Stimulated activated CD4-positive, alpha-beta T cell treated with anti-CD3 and anti-CD28 coated beads, TNF-alpha, amount 100 ng/mL, for 48 hours (primary cell): Measurements from ENCODE around the gene ZNF550.

Experiments used
- DNase-seq, 3 donors: peaks; one replicate each; pipeline ENCODE4 v3.0.0-alpha.2; 2020; ENCODE audit warnings: low read depth in 3 of 3

ZNF550 gene

GRCh38 chr19:57559404-57560025 is at the start of gene ZNF550:
TSS of gene ZNF550 (minus strand) at chr19:57559863. CDS start at chr19:57559682, 181 bp downstream.
- DNase-seq: peak; percentile 74 to 82 (median 79)

- no peak for DNase-seq
These were observed 47.3 kb upstream of the ZNF550 start for GRCh38 chr19:57606931-57607330.

- DNase-seq: peak; percentile 82 to 83 (median 82)
These were observed 40.2 kb upstream of the ZNF550 start, which contains the start of gene ZNF530 for GRCh38 chr19:57599761-57600383. TSS of gene ZNF530 (plus strand) at chr19:57599885. CDS start at chr19:57604346, 4,461 bp downstream.

DNA sequence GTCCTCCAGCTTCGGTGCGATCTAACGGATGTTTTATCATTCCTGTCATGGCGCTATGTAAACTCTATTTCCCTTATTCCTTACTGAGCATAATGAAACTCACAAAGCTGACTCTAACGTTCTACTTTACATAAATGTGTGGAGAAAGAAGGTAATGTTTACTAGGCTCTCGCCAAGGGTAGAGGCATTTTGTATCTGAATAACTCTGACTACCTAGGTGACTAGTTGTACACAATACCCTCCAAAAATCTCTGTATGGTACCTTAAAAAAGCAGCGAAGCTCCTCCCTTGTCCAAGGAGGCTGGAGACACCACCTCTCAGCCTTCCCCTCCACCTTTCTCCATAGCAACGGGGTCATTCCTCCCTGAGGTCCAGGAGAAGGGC is 39.7 kb upstream of the ZNF550 start:
- no peak for DNase-seq

GRCh38 chr19:57587529-57587928 is 27.9 kb upstream of the ZNF550 start:
- DNase-seq: no peak

GRCh38 chr19:57583521-57584416 is 24.1 kb upstream of the ZNF550 start, which contains the start of gene ZIK1:
TSS of gene ZIK1 (plus strand) at chr19:57584145. CDS start at chr19:57584357, 212 bp downstream.
- DNase-seq: peak; percentile 63 to 78 (median 66)

DNA sequence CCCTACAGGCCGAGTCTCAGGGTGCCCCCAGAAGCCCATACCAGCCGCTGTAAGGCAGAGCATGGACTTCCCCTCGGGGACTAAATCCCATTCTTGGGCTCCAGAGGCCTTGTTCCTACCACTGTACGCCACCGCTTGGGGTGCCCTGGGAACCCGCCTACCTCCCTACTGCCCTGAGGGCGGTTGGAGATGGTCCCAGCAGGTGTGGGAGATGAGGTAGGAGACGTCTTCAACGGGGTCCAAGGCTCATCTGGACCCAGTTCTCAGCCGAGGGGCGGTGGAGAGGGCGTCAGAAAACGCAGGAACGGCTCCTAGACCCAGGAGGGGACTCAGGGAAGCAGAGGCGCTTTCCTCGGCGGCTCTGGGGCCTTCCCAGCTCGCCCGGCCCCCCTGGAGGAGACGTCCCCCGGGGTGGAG is 23.4 kb upstream of the ZNF550 start:
- DNase-seq: no peak

DNA sequence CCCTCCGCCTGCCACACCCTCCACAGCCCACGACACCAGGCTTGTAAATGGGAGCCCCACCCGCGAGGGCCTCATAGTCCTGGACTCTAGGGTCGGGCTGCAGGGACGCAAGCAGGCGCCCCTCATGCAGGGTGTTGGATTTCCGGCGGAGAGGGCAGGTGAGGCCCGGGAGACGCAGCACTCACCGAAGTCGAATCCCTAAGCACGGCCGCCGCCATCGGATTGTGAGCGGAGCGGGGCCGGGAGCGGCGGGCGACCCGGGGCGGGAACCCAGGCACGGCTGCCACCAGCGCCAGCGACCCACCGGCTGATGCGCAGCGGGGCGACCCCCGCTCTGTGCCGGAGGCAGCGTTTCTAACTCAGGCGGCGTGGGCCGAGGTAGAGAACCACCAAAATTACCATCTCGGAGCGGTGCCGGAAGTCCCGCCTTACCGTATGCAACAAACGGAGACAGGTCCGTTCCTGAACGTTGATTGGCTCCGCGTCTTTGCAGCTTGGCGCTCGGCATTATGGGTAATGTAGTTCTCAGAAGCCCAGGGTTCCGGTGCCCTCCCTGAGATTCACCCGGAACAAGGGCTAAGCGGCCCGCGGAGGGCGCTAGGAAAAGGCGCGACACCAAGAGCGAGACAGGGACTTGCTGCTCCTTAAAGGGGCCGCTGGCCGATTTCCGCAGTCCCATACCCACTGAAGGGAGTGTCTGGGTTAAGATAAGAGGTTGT is 19.0 kb upstream of the ZNF550 start, which contains the start of gene ZNF416:
Gene ZNF416 (minus strand): TSS at position 425 of the 719 bp plus-strand sequence. CDS start 207 bp downstream, at position 218.
- DNase-seq: peak; percentile 89 to 94 (median 91)

GRCh38 chr19:57576661-57577060 is 17.0 kb upstream of the ZNF550 start:
- DNase-seq: no peak

- no peak for DNase-seq
These were observed 12.8 kb upstream of the ZNF550 start for GRCh38 chr19:57572415-57572947.

- DNase-seq: no peak
These were observed 11.0 kb upstream of the ZNF550 start for GRCh38 chr19:57570707-57571106.

DNA sequence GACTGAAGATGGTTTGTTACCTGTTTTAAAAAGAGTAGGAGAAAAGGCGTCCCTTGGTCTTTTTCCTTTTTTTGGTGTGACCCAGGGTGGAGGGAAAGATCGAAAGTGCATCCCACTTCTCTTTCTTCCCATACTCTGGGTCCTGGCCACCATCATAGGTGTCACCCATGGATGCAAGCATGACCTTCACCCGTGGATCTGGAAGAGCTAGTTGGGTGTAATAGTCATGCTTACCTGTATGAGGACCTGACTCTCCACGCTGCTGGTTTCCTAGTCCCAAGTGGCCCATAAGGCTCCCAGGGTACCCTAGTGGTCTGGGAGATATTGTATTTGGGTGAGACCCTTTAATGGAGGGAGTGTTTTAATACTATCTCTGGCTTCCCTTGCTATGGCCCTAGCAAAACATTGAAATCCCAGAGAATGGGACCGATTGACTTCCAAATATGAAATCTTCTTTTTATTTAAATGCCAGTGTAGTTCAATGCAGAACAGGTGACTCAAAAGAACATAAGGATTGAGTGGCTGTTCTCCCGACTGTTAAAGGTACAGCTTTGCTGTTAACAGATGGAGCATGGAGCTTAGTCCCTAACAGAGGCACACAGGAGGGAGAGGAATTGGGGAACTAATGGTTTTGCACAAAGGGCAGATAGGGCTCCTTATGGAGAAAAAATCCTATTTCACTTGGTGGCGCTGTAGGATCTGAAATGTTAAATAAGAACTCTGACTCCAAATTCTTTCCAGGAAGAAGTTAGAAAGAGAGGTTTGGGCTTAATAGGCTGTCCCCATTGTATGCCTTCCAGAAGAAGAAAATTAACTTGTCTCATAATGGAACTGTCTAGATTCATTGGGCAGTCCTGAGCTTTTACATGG is 7.0 kb upstream of the ZNF550 start:
- no peak for DNase-seq

DNA sequence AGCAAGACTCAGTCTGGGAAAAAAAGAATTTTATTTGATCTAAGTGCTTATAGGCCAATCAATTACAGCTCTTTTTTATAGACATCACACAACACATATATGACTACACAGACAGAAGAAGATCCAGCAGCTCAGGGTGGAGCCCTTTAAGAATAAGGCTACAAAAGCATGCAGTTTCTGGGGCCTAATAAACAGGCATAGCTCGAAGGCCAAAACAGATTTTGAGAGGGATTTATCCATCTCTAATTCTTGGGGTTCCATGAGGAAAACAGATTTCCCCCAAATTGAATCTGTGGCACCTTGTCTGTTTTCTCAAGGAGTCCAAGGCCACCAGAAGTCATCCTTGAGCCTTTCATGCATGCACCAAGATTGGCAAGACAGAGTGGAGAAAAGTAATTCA is 3.9 kb upstream of the ZNF550 start:
- no peak for DNase-seq

DNA sequence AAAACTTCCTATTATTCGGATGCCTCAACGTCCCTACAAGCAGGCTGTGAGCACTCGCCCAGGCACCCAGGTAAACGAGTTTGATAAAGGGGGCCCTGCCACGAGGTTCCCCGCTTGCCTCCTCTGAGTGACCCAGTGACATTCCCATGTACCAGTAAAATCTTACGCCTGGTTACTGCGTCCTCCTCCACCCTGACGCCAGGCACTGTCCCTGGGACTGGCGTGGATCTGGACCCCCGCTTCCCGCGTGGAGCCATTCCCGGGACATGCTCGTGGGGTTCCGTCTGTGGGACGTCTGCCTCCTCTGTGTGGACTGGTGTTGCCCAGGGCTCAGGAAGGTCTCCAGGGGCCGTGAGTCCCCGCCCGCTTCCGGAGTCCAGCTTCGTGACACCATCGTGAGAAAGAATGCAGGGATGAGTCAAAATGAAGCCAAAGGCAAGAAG is 407 bp upstream of the ZNF550 start:
- DNase-seq: no peak

GRCh38 chr19:57559008-57559403 is 657 bp downstream of the ZNF550 start:
- no peak for DNase-seq

DNA sequence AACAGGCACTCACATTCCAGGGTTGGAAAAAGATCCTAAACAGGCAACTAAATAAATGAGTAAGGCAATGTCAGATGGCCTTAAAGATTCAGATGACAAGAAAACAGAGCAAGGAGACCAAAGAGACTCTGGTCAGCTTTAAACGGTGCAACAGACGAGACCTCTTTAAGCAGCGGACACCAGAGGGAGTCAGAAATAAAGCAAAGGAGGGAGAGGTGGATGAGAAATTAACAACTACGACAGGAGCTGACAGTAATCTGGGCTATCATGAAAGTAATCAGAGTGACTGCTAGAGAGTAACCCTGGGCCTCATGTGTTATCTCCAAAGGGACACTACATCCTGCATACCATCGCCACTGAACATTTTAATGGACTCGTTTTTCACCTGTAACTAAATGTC is 1.1 kb downstream of the ZNF550 start:
- no peak for DNase-seq

GRCh38 chr19:57557659-57558058 is 2.0 kb downstream of the ZNF550 start:
- no peak for DNase-seq

GRCh38 chr19:57552432-57552831 is 7.2 kb downstream of the ZNF550 start:
- no peak for DNase-seq

GRCh38 chr19:57546513-57546912 is 13.2 kb downstream of the ZNF550 start:
- DNase-seq: no peak

GRCh38 chr19:57537953-57538547 is 21.6 kb downstream of the ZNF550 start:
- no peak for DNase-seq
